ENCODE measurements around the gene JUNB. TPM values are rescaled to one million over a fixed set of nuclear protein-coding genes. Genes with fewer than 3 reads are reported as not detected.

The JUNB gene
- total and polyA plus RNA-seq, 2 of the 13 experiments (the other 11 are each of a cell fraction or from before 2014, with no cell fraction given): 7.7 to 8.2 TPM

DNA sequence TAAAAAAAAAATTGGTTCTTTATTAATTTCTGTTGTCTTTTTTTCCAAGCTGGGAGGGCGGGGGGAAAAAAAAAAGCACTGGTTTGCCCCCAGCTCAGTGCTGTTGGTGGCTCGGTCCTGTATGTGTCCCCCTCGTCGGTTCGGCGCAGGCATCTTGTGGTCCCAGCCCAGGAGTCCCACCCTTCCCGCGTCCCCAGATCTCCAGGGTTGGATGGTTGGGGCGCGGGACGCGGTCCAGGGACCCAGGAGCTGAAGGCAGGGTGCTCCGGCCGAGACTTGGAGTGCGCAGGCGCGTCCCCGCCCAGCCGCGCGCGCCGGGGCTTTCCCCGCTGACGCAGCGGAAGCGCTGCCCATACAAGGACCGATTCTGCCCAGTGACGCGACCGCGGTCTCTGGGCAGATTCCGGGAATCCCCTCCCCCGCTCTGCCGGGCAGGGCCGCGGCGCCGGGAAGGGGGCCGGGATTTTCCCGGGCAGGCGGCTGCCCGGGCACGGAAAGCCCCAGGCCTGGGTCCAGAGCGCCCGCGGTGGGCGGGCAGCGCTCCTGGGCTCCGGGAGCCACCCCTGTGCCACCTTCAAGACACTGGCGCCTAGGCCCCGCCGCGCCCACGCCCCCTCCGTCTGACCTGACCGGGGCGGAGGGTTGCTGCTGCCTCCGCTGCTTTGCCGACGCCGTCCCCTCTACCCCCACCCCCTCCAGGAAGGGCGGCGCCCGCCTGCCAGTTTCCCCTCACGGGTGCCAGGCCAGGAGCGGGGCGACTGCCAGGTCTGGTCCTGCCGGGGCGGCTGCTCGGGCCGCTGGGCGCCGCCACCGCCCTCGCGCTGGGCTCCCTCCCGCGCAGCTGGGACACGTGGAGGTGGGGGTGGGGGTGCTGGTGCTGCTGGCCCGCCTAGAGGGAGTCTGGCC, 2.3 kb downstream of the JUNB start (continued):
- no peak for TF ChIP-seq RORA (CRISPR knock-in tag; IDR thresholded peaks at IDR 0.05)
- peak; percentile 81 for TF ChIP-seq RBM39 (IDR thresholded peaks at IDR 0.05; ENCODE audit: low read depth, low read length, poor library complexity, severe bottlenecking)
- TF ChIP-seq MAFG (CRISPR knock-in tag; IDR thresholded peaks at IDR 0.05): no peak
- no peak; the same call in 1 of the 2 replicates for TF ChIP-seq SMAD3 (CRISPR knock-in tag; IDR thresholded peaks at IDR 0.05)
- TF ChIP-seq ZNF17 (CRISPR knock-in tag; IDR thresholded peaks at IDR 0.05): no peak
- peak; percentile 89 for TF ChIP-seq ZNF281 (CRISPR knock-in tag; IDR thresholded peaks at IDR 0.05; ENCODE audit: borderline replicate concordance)
- no peak for TF ChIP-seq SSRP1 (CRISPR knock-in tag; IDR thresholded peaks at IDR 0.05)
- no peak for TF ChIP-seq BATF2 (CRISPR knock-in tag; IDR thresholded peaks at IDR 0.05)
- TF ChIP-seq ZNF296 (CRISPR knock-in tag; conservative IDR thresholded peaks at IDR 0.05): no peak
- no peak for TF ChIP-seq CAMTA2 (CRISPR knock-in tag; IDR thresholded peaks at IDR 0.05; ENCODE audit: borderline replicate concordance)
- TF ChIP-seq MYNN (CRISPR knock-in tag; IDR thresholded peaks at IDR 0.05; ENCODE audit: low read depth): no peak
- no peak for TF ChIP-seq ZBTB34 (CRISPR knock-in tag; IDR thresholded peaks at IDR 0.05)
- no peak for TF ChIP-seq PHF5A (CRISPR knock-in tag; IDR thresholded peaks at IDR 0.05; ENCODE audit: low read depth, unreplicated experiment)
- no peak for TF ChIP-seq ZZZ3 (CRISPR knock-in tag; IDR thresholded peaks at IDR 0.05; ENCODE audit: borderline replicate concordance)
- TF ChIP-seq KLF16 (CRISPR knock-in tag; IDR thresholded peaks at IDR 0.05): peak in 1 of 2 experiments; percentile 86; a peak in 2 of 4 replicates
- TF ChIP-seq HNRNPK (IDR thresholded peaks at IDR 0.05; ENCODE audit: low read depth, low read length, poor library complexity, severe bottlenecking): no peak
- TF ChIP-seq, protein P1, sequence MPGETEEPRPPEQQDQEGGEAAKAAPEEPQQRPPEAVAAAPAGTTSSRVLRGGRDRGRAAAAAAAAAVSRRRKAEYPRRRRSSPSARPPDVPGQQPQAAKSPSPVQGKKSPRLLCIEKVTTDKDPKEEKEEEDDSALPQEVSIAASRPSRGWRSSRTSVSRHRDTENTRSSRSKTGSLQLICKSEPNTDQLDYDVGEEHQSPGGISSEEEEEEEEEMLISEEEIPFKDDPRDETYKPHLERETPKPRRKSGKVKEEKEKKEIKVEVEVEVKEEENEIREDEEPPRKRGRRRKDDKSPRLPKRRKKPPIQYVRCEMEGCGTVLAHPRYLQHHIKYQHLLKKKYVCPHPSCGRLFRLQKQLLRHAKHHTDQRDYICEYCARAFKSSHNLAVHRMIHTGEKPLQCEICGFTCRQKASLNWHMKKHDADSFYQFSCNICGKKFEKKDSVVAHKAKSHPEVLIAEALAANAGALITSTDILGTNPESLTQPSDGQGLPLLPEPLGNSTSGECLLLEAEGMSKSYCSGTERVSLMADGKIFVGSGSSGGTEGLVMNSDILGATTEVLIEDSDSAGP (CRISPR knock-in tag; IDR thresholded peaks at IDR 0.05; ENCODE audit: borderline replicate concordance): peak; percentile 51; the same call in 1 of the 2 replicates
- TF ChIP-seq ZNF792 (CRISPR knock-in tag; IDR thresholded peaks at IDR 0.05): no peak
- peak; percentile 78 for TF ChIP-seq POLR2G (IDR thresholded peaks at IDR 0.05; ENCODE audit: low read depth, low read length)
- no peak for TF ChIP-seq NR1H2 (CRISPR knock-in tag; IDR thresholded peaks at IDR 0.05; ENCODE audit: borderline replicate concordance, low read depth)
- TF ChIP-seq TRIM22 (IDR thresholded peaks at IDR 0.05): no peak

Data from HepG2 (cell line).